Measurements from ENCODE around the gene KHSRP. TPM values are rescaled to one million over a fixed set of nuclear protein-coding genes. Genes with fewer than 3 reads are reported as not detected.

Gene KHSRP
- total RNA-seq, 2 donors from 2014 or later, result 253 to 311 TPM

- ATAC-seq (replicated peaks in 1 of 2) (no peak), DNase-seq (no peak)
- Mint-ChIP-seq H3K36me3 (ENCODE audit: insufficient read depth in 2 of 2) (peaks cover 9 to 30% of the 10 kb centered on the region in 2 donors), H3K9me3 (no peaks in the 10 kb centered on the region), H3K4me3 (no peak overlapping the region), H3K4me1 (ENCODE audit: low read depth) (no peaks in the 10 kb centered on the region), H3K27me3 (ENCODE audit: low read depth) (no peaks in the 10 kb centered on the region), H3K27ac (no peak overlapping the region)
Observed at GRCh38 chr19:6384381-6384780, 40.2 kb downstream of the KHSRP start.

- H3K4me3 Mint-ChIP-seq, result no peak overlapping the region
- H3K9me3 Mint-ChIP-seq, result no peaks in the 10 kb centered on the region
- DNase-seq, result no peak
- no peak overlapping the region for H3K27ac Mint-ChIP-seq
- H3K36me3 Mint-ChIP-seq (ENCODE audit: insufficient read depth in 2 of 2), result peaks cover 6 to 30% of the 10 kb centered on the region in 2 donors
- no peaks in the 10 kb centered on the region for H3K4me1 Mint-ChIP-seq (ENCODE audit: low read depth)
- H3K27me3 Mint-ChIP-seq (ENCODE audit: low read depth), result no peaks in the 10 kb centered on the region
- ATAC-seq (replicated peaks in 1 of 2), result no peak
Observed at GRCh38 chr19:6383188-6383587, 41.4 kb downstream of the KHSRP start.

GRCh38 chr19:6381030-6381750 lies 43.4 kb downstream of the KHSRP start:
- Mint-ChIP-seq H3K36me3 (ENCODE audit: insufficient read depth in 2 of 2) (peaks cover 6 to 25% of the 10 kb centered on the region in 2 donors), H3K27ac (no peak overlapping the region), H3K27me3 (ENCODE audit: low read depth) (no peaks in the 10 kb centered on the region), H3K4me3 (no peak overlapping the region), H3K4me1 (ENCODE audit: low read depth) (no peaks in the 10 kb centered on the region), H3K9me3 (no peaks in the 10 kb centered on the region)
- no peak for DNase-seq
- no peak for ATAC-seq (replicated peaks in 1 of 2)

GRCh38 chr19:6379744-6380143 lies 44.9 kb downstream of the KHSRP start:
- DNase-seq, result no peak
- Mint-ChIP-seq H3K4me3 (no peak overlapping the region), H3K36me3 (ENCODE audit: insufficient read depth in 2 of 2) (peaks cover 6 to 18% of the 10 kb centered on the region in 2 donors), H3K27me3 (ENCODE audit: low read depth) (no peaks in the 10 kb centered on the region), H3K9me3 (no peaks in the 10 kb centered on the region), H3K27ac (no peak overlapping the region), H3K4me1 (ENCODE audit: low read depth) (no peaks in the 10 kb centered on the region)
- no peak for ATAC-seq (replicated peaks in 1 of 2)

GRCh38 chr19:6378486-6378885 lies 46.1 kb downstream of the KHSRP start:
- Mint-ChIP-seq H3K9me3 (no peaks in the 10 kb centered on the region), H3K27me3 (ENCODE audit: low read depth) (no peaks in the 10 kb centered on the region), H3K27ac (no peak overlapping the region), H3K4me1 (ENCODE audit: low read depth) (peaks cover 9% of the 10 kb centered on the region), H3K4me3 (no peak overlapping the region), H3K36me3 (ENCODE audit: insufficient read depth in 2 of 2) (peaks cover 6 to 16% of the 10 kb centered on the region in 2 donors)
- ATAC-seq (replicated peaks in 1 of 2) (no peak), DNase-seq (no peak)

GRCh38 chr19:6378041-6378440 lies 46.6 kb downstream of the KHSRP start:
- no peaks in the 10 kb centered on the region for H3K9me3 Mint-ChIP-seq
- DNase-seq (no peak), ATAC-seq (replicated peaks in 1 of 2) (no peak)
- no peak overlapping the region for H3K4me3 Mint-ChIP-seq
- no peaks in the 10 kb centered on the region for H3K27me3 Mint-ChIP-seq (ENCODE audit: low read depth)
- H3K4me1 Mint-ChIP-seq (ENCODE audit: low read depth), result peaks cover 11% of the 10 kb centered on the region
- H3K36me3 Mint-ChIP-seq (ENCODE audit: insufficient read depth in 2 of 2), result peaks cover 6 to 13% of the 10 kb centered on the region in 2 donors
- H3K27ac Mint-ChIP-seq, result no peak overlapping the region

GRCh38 chr19:6376512-6377190 lies 48.0 kb downstream of the KHSRP start:
- DNase-seq (no peak), ATAC-seq (replicated peaks in 1 of 2) (no peak)

GRCh38 chr19:6375411-6376010 lies 49.1 kb downstream of the KHSRP start, which contains the start of gene PSPN:
Gene PSPN (minus strand): TSS chr19:6375933. CDS start chr19:6375849, 84 bp downstream.
- ATAC-seq (replicated peaks in 1 of 2), result no peak
- H3K4me1 Mint-ChIP-seq (ENCODE audit: low read depth), result peaks cover 16% of the 10 kb centered on the region
- DNase-seq, result no peak
- no peaks in the 10 kb centered on the region for H3K27me3 Mint-ChIP-seq (ENCODE audit: low read depth)
- peak within 1 kb of the TSS in 1 of 2 donors; percentile 52 for H3K4me3 Mint-ChIP-seq
- H3K36me3 Mint-ChIP-seq (ENCODE audit: insufficient read depth in 2 of 2), result peaks cover 3 to 6% of the 10 kb centered on the region in 2 donors
- H3K9me3 Mint-ChIP-seq, result no peaks in the 10 kb centered on the region
- no peak within 1 kb of the TSS for H3K27ac Mint-ChIP-seq

More at GRCh38 chr19:6376512-6377190, 48.0 kb downstream of the KHSRP start:
- H3K27me3 Mint-ChIP-seq (ENCODE audit: low read depth), result no peaks in the 10 kb centered on the region
- H3K9me3 Mint-ChIP-seq, result no peaks in the 10 kb centered on the region
- peaks cover 16% of the 10 kb centered on the region for H3K4me1 Mint-ChIP-seq (ENCODE audit: low read depth)
- peaks cover 6 to 10% of the 10 kb centered on the region in 2 donors for H3K36me3 Mint-ChIP-seq (ENCODE audit: insufficient read depth in 2 of 2)
- H3K4me3 Mint-ChIP-seq, result no peak overlapping the region
- no peak overlapping the region for H3K27ac Mint-ChIP-seq

GRCh38 chr19:6374711-6375410 lies 49.8 kb downstream of the KHSRP start:
- Mint-ChIP-seq H3K4me3 (peak overlapping the region in 1 of 2 donors; percentile 52), H3K36me3 (ENCODE audit: insufficient read depth in 2 of 2) (peaks cover 2 to 6% of the 10 kb centered on the region in 2 donors), H3K9me3 (no peaks in the 10 kb centered on the region), H3K27me3 (ENCODE audit: low read depth) (no peaks in the 10 kb centered on the region), H3K4me1 (ENCODE audit: low read depth) (peaks cover 18% of the 10 kb centered on the region), H3K27ac (no peak overlapping the region)
- ATAC-seq (replicated peaks in 1 of 2) (no peak), DNase-seq (no peak)

GRCh38 chr19:6374161-6374709 lies 50.4 kb downstream of the KHSRP start:
- H3K9me3 Mint-ChIP-seq, result no peaks in the 10 kb centered on the region
- no peaks in the 10 kb centered on the region for H3K27me3 Mint-ChIP-seq (ENCODE audit: low read depth)
- H3K36me3 Mint-ChIP-seq (ENCODE audit: insufficient read depth in 2 of 2), result peaks cover 0 to 7% of the 10 kb centered on the region in 2 donors
- no peak for ATAC-seq (replicated peaks in 1 of 2)
- DNase-seq, result no peak
- peak overlapping the region; percentile 93 to 94 for H3K4me3 Mint-ChIP-seq
- H3K27ac Mint-ChIP-seq, result no peak overlapping the region
- H3K4me1 Mint-ChIP-seq (ENCODE audit: low read depth), result peaks cover 24% of the 10 kb centered on the region

- H3K27me3 Mint-ChIP-seq (ENCODE audit: low read depth), result no peaks in the 10 kb centered on the region
- DNase-seq (no peak), ATAC-seq (replicated peaks in 1 of 2) (no peak)
- peaks cover 0 to 6% of the 10 kb centered on the region in 2 donors for H3K36me3 Mint-ChIP-seq (ENCODE audit: insufficient read depth in 2 of 2)
- H3K27ac Mint-ChIP-seq, result peak overlapping the region; percentile 83
- no peaks in the 10 kb centered on the region for H3K9me3 Mint-ChIP-seq
- peak overlapping the region; percentile 93 to 94 for H3K4me3 Mint-ChIP-seq
- H3K4me1 Mint-ChIP-seq (ENCODE audit: low read depth), result peaks cover 25% of the 10 kb centered on the region
Observed at GRCh38 chr19:6373813-6374108, 50.9 kb downstream of the KHSRP start.

- Mint-ChIP-seq H3K36me3 (ENCODE audit: insufficient read depth in 2 of 2) (peaks cover 0 to 6% of the 10 kb centered on the region in 2 donors), H3K4me3 (peak overlapping the region; percentile 93 to 94), H3K9me3 (no peaks in the 10 kb centered on the region), H3K27ac (peak overlapping the region; percentile 83), H3K4me1 (ENCODE audit: low read depth) (peaks cover 25% of the 10 kb centered on the region), H3K27me3 (ENCODE audit: low read depth) (no peaks in the 10 kb centered on the region)
- ATAC-seq (replicated peaks in 1 of 2), result peak; percentile 74 to 75
- peak; percentile 100 for DNase-seq
Observed at GRCh38 chr19:6373096-6373812, 51.4 kb downstream of the KHSRP start.
